ENCODE data around the gene TSPEAR. TPM values are rescaled to one million over a fixed set of nuclear protein-coding genes. Genes with fewer than 3 reads are reported as not detected.

TSPEAR gene
- total RNA-seq, 3 donors from 2014 or later (not counting 1 experiment from before 2014, with no cell fraction given): not detected

GRCh38 chr21:44701541-44701940, 9.8 kb downstream of the TSPEAR start:
- TF ChIP-seq CTCF (IDR thresholded peaks at IDR 0.05): no peak
- H3K27ac ChIP-seq (ENCODE audit: low read length): no peak overlapping the region
- peaks cover 49% of the 10 kb centered on the region for H3K27me3 ChIP-seq (ENCODE audit: control insufficient read depth, insufficient read depth, low read length)
- Mint-ChIP-seq H3K9me3 (peaks cover 0 to 3% of the 10 kb centered on the region in 2 donors), H3K27ac (no peak overlapping the region), H3K4me1 (peaks cover 9 to 25% of the 10 kb centered on the region in 2 donors), H3K36me3 (peaks cover 13% of the 10 kb centered on the region), H3K27me3 (ENCODE audit: low read depth in 2 of 2) (peaks cover 69 to 79% of the 10 kb centered on the region in 2 donors), H3K4me3 (no peak overlapping the region)
- H3K9me3 ChIP-seq (ENCODE audit: control insufficient read depth, insufficient read depth, low read length): peaks cover 9% of the 10 kb centered on the region
- peaks cover 8% of the 10 kb centered on the region for H3K4me1 ChIP-seq (ENCODE audit: control insufficient read depth, insufficient read depth, low read length)
- ATAC-seq (no peak), DNase-seq (no peak)
- WGBS (ENCODE audit: insufficient coverage): 46% methylated on average over 12 of the region's 12 CpGs
- H3K4me3 ChIP-seq (ENCODE audit: low read length): no peak overlapping the region
- H3K36me3 ChIP-seq (ENCODE audit: control insufficient read depth, insufficient read depth, low read length): no peaks in the 10 kb centered on the region
- intact Hi-C loops (cut with micrococcal nuclease): no loop called here

- Histone ChIP-seq H3K4me3 (ENCODE audit: low read length) (no peak overlapping the region), H3K4me1 (ENCODE audit: control insufficient read depth, insufficient read depth, low read length) (peaks cover 2% of the 10 kb centered on the region), H3K9me3 (ENCODE audit: control insufficient read depth, insufficient read depth, low read length) (peaks cover 5% of the 10 kb centered on the region), H3K36me3 (ENCODE audit: control insufficient read depth, insufficient read depth, low read length) (no peaks in the 10 kb centered on the region), H3K27me3 (ENCODE audit: control insufficient read depth, insufficient read depth, low read length) (peaks cover 44% of the 10 kb centered on the region), H3K27ac (ENCODE audit: low read length) (no peak overlapping the region)
- DNase-seq: no peak
- intact Hi-C loops (cut with micrococcal nuclease): no loop called here
- TF ChIP-seq CTCF (IDR thresholded peaks at IDR 0.05): no peak
- Mint-ChIP-seq H3K9me3 (peaks cover 0 to 3% of the 10 kb centered on the region in 2 donors), H3K27me3 (ENCODE audit: low read depth in 2 of 2) (peaks cover 73 to 82% of the 10 kb centered on the region in 2 donors), H3K4me3 (no peak overlapping the region), H3K27ac (no peak overlapping the region), H3K36me3 (peaks cover 13% of the 10 kb centered on the region), H3K4me1 (peaks cover 5 to 23% of the 10 kb centered on the region in 2 donors)
- ATAC-seq: no peak
- WGBS (ENCODE audit: insufficient coverage): 88% methylated on average over 13 of the region's 14 CpGs
Observed at GRCh38 chr21:44701023-44701400, 10.4 kb downstream of the TSPEAR start.

- peaks cover 42% of the 10 kb centered on the region for H3K27me3 ChIP-seq (ENCODE audit: control insufficient read depth, insufficient read depth, low read length)
- DNase-seq (no peak), ATAC-seq (no peak)
- no peaks in the 10 kb centered on the region for H3K36me3 ChIP-seq (ENCODE audit: control insufficient read depth, insufficient read depth, low read length)
- no peak overlapping the region for H3K27ac ChIP-seq (ENCODE audit: low read length)
- H3K4me3 ChIP-seq (ENCODE audit: low read length): no peak overlapping the region
- no peaks in the 10 kb centered on the region for H3K9me3 ChIP-seq (ENCODE audit: control insufficient read depth, insufficient read depth, low read length)
- peaks cover 6% of the 10 kb centered on the region for H3K36me3 Mint-ChIP-seq
- H3K9me3 Mint-ChIP-seq: no peaks in the 10 kb centered on the region
- TF ChIP-seq CTCF (IDR thresholded peaks at IDR 0.05): no peak
- intact Hi-C loops (cut with micrococcal nuclease): no loop called here
- H3K4me3 Mint-ChIP-seq: no peak overlapping the region
- peaks cover 69 to 82% of the 10 kb centered on the region in 2 donors for H3K27me3 Mint-ChIP-seq (ENCODE audit: low read depth in 2 of 2)
- WGBS (ENCODE audit: insufficient coverage): 56% methylated on average over 21 of the region's 21 CpGs
- no peaks in the 10 kb centered on the region for H3K4me1 ChIP-seq (ENCODE audit: control insufficient read depth, insufficient read depth, low read length)
- peaks cover 0 to 17% of the 10 kb centered on the region in 2 donors for H3K4me1 Mint-ChIP-seq
- H3K27ac Mint-ChIP-seq: no peak overlapping the region
Observed at GRCh38 chr21:44700101-44701022, 11.0 kb downstream of the TSPEAR start.
